BE2C (cell line): ENCODE measurements around the gene MLST8.

Experiments used
- DNase-seq: peaks from one replicate; pipeline ENCODE4 v3.0.0-alpha.2; 2020
- H3K27me3 ChIP-seq: fragments of 250-450 bp; sonication (Bioruptor Pico); 2 replicates; pipeline ENCODE4 v1.5.1; 2020; ENCODE audit warnings: mild to moderate bottlenecking
- H3K36me3 ChIP-seq: fragments of 250-450 bp; sonication (Bioruptor Pico); 2 replicates; pipeline ENCODE4 v1.5.1; 2020; ENCODE audit warnings: mild to moderate bottlenecking
- H3K4me1 ChIP-seq: fragments of 250-450 bp; sonication (Bioruptor Pico); 2 replicates; pipeline ENCODE4 v1.5.1; 2020
- H3K4me3 ChIP-seq: 2 replicates; pipeline ENCODE4 v1.5.1; 2011; ENCODE audit warnings: low read depth, low read length
- H3K9me3 ChIP-seq: fragments of 250-450 bp; sonication (Bioruptor Pico); 2 replicates; pipeline ENCODE4 v1.5.1; 2020
- CTCF ChIP-seq: IDR thresholded peaks from 2 replicates; pipeline ENCODE4 v1.5.1; 2012; ENCODE audit warnings: mild to moderate bottlenecking, low read depth, low read length

Gene MLST8

GRCh38 chr16:2228161-2228824, 23.0 kb downstream of the MLST8 start:
- H3K9me3 ChIP-seq: no peaks in the 10 kb centered on the region
- H3K4me3 ChIP-seq: no peak overlapping the region
- no peaks in the 10 kb centered on the region for H3K27me3 ChIP-seq
- H3K36me3 ChIP-seq: peaks cover 51% of the 10 kb centered on the region
- no peak for TF ChIP-seq CTCF
- H3K4me1 ChIP-seq: no peaks in the 10 kb centered on the region
- DNase-seq: no peak

- no peak for TF ChIP-seq CTCF
- no peak overlapping the region for H3K4me3 ChIP-seq
- H3K27me3 ChIP-seq: no peaks in the 10 kb centered on the region
- no peak for DNase-seq
- no peaks in the 10 kb centered on the region for H3K9me3 ChIP-seq
- H3K4me1 ChIP-seq: no peaks in the 10 kb centered on the region
- H3K36me3 ChIP-seq: peaks cover 59% of the 10 kb centered on the region
Measured at GRCh38 chr16:2229091-2229490, 23.8 kb downstream of the MLST8 start.

GRCh38 chr16:2229632-2230250, 24.5 kb downstream of the MLST8 start:
- Histone ChIP-seq H3K4me1 (no peaks in the 10 kb centered on the region), H3K4me3 (no peak overlapping the region), H3K27me3 (no peaks in the 10 kb centered on the region), H3K36me3 (peaks cover 63% of the 10 kb centered on the region), H3K9me3 (no peaks in the 10 kb centered on the region)
- no peak for DNase-seq
- no peak for TF ChIP-seq CTCF

GRCh38 chr16:2230376-2230775, 25.1 kb downstream of the MLST8 start:
- H3K9me3 ChIP-seq: no peaks in the 10 kb centered on the region
- H3K4me3 ChIP-seq: no peak overlapping the region
- TF ChIP-seq CTCF: no peak
- no peaks in the 10 kb centered on the region for H3K27me3 ChIP-seq
- no peak for DNase-seq
- H3K36me3 ChIP-seq: peaks cover 70% of the 10 kb centered on the region
- H3K4me1 ChIP-seq: no peaks in the 10 kb centered on the region

GRCh38 chr16:2231016-2231931, 26.0 kb downstream of the MLST8 start:
- TF ChIP-seq CTCF: no peak
- DNase-seq: no peak
- H3K4me3 ChIP-seq: no peak overlapping the region
- H3K4me1 ChIP-seq: no peaks in the 10 kb centered on the region
- H3K9me3 ChIP-seq: no peaks in the 10 kb centered on the region
- H3K27me3 ChIP-seq: no peaks in the 10 kb centered on the region
- peaks cover 74% of the 10 kb centered on the region for H3K36me3 ChIP-seq
